HG02884 (cell line): ENCODE data around the gene SBF2.

Experiments used
- ATAC-seq: cut with Tn5 transposase; IDR thresholded peaks from one replicate; pipeline ENCODE4 v1.9.1; 2021; ENCODE audit warnings: mild to moderate bottlenecking, moderate library complexity; ENCODE audit not compliant: unreplicated experiment

Gene SBF2

DNA sequence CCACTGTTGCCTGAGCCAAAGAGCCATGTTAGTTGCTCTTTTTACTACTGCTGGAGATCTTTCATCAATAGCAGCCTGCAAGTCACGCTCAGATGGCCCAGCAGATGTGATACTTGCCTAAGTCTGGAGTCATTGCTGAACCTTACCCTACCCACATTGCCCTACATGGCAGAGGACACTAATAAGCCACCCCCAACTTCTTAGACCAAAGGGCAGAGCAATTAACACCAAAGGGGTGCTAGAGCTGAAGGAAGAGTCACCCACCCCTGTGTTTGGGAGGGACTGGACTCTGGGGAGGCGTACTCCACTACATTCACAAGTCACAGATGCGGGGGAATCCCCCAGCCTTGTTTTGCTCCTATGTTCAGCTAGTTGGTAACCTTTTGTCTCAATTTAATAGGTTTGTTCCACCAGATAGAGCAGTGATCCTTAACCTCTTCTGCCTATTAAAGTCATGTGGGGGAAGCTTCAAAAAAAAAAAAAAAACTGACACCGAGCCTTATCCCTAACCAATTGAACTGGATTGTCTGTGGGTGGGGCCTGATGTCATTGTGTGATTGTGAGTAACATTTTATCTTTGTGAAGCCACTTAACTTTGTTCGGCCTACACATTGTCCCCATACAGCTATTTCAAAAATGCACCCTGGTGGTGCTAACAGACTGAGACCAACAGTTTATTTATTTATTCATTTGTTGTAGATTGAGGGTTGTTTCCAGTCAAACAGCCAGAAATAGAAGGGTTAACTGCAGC is 23.9 kb upstream of the SBF2 start:
- ATAC-seq = peak; percentile 48

GRCh38 chr11:10317151-10317755 is 23.2 kb upstream of the SBF2 start:
- no peak for ATAC-seq

- ATAC-seq = no peak
Measured at GRCh38 chr11:10315083-10315482, 21.1 kb upstream of the SBF2 start.

GRCh38 chr11:10314199-10315072 is 20.4 kb upstream of the SBF2 start:
- peak; percentile 75 for ATAC-seq

- ATAC-seq = no peak
Measured at GRCh38 chr11:10311802-10312201, 17.8 kb upstream of the SBF2 start.

DNA sequence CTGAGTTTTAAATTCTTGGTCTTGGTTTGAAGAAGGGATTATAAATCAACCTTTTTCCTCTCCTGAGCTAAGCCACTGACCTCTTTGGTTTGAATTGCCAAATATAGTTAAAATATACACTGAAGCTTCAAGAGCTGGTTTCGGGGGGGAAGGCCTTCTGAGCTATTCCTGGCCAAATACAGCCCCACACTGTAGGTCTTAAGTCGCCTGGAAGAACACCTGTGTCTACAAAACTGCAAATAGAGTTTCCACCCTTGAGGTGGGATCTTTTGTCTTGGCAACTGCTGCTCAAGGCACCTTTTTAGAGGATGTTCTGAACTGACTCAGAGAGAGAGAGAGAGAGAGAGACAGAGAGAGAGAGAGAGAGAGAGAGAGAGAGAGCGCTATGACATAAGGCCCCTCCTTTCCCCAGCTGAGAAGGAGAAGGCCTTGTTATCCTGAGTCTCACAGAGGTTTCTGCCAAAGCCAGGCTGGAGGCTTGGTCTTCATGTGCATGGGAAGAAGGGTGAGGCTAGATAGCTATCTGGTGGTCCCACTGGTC is 16.4 kb upstream of the SBF2 start:
- no peak for ATAC-seq

- ATAC-seq = no peak
Measured at GRCh38 chr11:10309163-10310093, 15.4 kb upstream of the SBF2 start.

DNA sequence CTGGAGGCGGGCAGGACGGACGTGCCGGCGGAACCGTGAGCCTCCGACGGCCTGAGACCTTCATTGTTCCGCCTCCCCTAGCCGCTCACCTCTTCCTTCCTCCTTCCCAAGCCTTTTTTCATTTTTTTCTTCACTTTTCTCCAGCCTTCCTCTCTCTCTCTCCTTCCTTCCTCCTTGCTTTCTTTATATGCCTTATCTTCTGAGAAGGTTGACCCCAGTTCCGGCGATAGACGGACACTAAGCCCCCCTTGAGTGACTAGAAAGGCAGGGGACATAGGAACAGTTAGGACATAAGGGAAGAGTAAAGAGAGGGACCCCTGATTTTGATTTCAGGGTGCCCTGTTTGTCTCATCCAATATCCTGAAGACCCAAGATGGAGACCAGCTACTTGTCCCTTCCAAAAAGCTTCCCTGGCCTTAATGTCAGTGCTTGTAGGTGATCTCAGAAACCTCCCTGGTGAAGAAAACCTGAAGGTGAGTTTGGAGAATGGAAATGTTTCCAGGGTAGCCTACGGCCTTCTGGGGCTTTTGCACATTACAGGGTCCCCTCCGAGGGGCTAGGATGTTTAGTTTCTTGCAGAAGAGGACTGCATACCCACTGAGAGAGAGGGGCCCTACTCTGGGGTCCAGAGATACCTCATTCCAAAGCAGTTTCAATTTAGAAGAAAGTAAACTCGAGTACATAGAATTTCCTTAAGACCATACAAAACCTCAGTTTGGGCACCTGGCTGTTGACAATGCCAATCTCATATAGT is 14.4 kb upstream of the SBF2 start:
- no peak for ATAC-seq

GRCh38 chr11:10307400-10308200 is 13.6 kb upstream of the SBF2 start:
- peak; percentile 57 for ATAC-seq

- no peak for ATAC-seq
Measured at GRCh38 chr11:10307022-10307399, 13.0 kb upstream of the SBF2 start.

GRCh38 chr11:10305964-10306918 is 12.2 kb upstream of the SBF2 start:
- ATAC-seq = no peak

- ATAC-seq = no peak
Measured at GRCh38 chr11:10305262-10305963, 11.4 kb upstream of the SBF2 start.

DNA sequence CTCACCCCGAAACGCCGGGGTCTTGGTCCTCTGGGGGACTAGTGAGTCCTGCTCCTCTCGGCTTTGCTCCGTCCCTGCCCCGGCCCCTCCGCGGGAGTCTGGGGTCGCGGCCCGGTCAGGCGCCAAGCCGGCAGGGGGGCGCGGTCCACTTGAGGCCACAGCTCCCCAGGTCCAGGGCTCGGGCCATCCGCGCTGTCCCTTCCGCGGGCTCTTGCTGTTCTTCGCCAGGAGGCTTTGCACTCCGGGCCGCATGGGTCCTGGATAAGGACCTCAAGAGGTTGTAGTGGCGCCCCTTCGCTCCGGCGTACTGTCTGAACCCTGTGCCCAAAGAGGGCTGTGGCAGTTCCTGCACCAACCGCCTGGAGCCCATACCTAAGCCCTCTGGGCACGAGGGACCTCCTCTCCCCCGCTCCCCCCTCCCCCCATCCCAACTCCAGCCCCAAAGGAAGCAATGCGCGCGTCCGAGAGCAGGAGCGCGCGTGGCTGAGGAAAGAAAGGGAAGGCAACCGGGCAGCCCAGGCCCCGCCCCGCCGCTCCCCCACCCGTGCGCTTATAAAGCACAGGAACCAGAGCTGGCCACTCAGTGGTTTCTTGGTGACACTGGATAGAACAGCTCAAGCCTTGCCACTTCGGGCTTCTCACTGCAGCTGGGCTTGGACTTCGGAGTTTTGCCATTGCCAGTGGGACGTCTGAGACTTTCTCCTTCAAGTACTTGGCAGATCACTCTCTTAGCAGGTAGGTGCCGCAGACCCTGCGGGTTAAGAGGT is 10.7 kb upstream of the SBF2 start, which contains the start of gene ADM:
Gene ADM, plus strand, starts transcription at position 579 of the 767 bp plus-strand sequence. CDS start 628 bp downstream, outside the sequence.
- no peak for ATAC-seq

DNA sequence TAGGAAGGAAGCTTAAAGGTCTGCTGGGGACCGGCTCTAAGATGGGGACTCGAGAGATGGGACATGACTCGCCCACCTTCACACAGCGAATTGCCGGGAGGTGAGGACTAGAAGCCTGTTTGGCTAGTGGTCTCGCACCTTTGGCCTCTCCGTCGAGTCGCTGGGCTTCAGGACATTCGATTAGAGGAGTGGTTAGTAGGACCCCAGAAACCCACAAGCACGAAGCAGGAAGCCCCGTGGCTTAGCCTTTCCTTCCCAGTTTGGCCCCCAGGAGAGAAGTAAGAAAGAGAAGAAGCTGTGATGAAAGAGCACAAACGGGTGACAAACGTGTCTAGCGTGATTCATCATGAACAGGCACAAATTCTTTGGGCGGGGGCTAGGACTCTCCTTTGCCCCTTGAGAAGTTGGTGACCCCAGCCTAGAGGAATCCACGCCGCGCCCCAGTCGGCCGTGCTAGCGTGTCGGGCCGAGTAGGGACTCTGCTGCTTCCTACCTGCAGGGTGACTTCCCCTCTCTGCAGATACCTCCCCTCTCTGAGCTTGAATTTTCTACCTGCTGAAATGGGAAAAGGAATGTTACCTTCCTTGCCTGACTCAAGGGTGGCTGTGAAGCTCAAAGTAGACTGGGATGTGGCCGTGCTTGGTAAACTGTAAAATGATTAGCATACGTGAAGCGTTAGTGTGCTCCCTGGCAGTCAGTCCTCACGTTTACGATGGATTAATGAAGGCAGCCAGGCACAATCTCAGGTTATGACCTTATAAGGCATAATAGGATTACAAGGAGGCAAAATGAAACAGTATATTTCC is 9.7 kb upstream of the SBF2 start:
- ATAC-seq = no peak
